ENCODE results near the gene C16orf46. TPM values are rescaled to one million over a fixed set of nuclear protein-coding genes. Genes with fewer than 3 reads are reported as not detected.

C16orf46 gene
- total and polyA plus RNA-seq, 2 of the 4 experiments (the other 2 are of a cell fraction), result 0.27 to 0.72 TPM

GRCh38 chr16:81071805-81072204 lies 5.2 kb downstream of the C16orf46 start:
- Histone ChIP-seq H2BK5ac (ENCODE audit: low read depth, low read length, poor library complexity, severe bottlenecking) (no peak overlapping the region), H3K9me3 (ENCODE audit: control insufficient read depth, insufficient read depth, low read length) (no peaks in the 10 kb centered on the region), H2BK120ac (ENCODE audit: low read depth, low read length) (no peak overlapping the region), H3K4ac (ENCODE audit: low read depth, low read length) (no peak overlapping the region), H2AFZ (replicated peaks; ENCODE audit: low read length, poor library complexity) (peak overlapping the region; percentile 5), H3K23ac (ENCODE audit: low read depth, low read length) (no peak overlapping the region), H4K5ac (ENCODE audit: low read depth, low read length) (no peak overlapping the region), H3K9ac (ENCODE audit: low read depth, low read length) (no peak overlapping the region), H4K8ac (ENCODE audit: low read depth in 2 of 2, low read length in 2 of 2) (no peak overlapping the region), H3K14ac (replicated peaks; ENCODE audit: low read depth, low read length) (no peak overlapping the region), H3K4me2 (ENCODE audit: low read depth, low read length) (no peak overlapping the region), H3K18ac (ENCODE audit: low read depth, low read length) (no peak overlapping the region), H3K9me1 (ENCODE audit: insufficient read depth, low read length) (0 out of 2 replicates have a peak, but pooled peaks cover 3% of the 10 kb centered on the region), H3K79me1 (ENCODE audit: low read depth in 1 of 2, low read length in 2 of 2) (no peaks in the 10 kb centered on the region), H3K56ac (ENCODE audit: extremely low read depth, insufficient read depth, low read length) (no peak overlapping the region), H2AK9ac (replicated peaks; ENCODE audit: low read depth, low read length, poor library complexity) (no peak overlapping the region), H2AK5ac (ENCODE audit: low read depth, low read length) (no peak overlapping the region), H2BK20ac (ENCODE audit: low read depth, low read length) (no peak overlapping the region), H2BK15ac (ENCODE audit: low read depth, low read length) (no peak overlapping the region), H3K27ac (ENCODE audit: insufficient read depth, low read length) (no peak overlapping the region), H3K4me3 (ENCODE audit: insufficient read depth, low read depth, low read length) (no peak overlapping the region), H4K20me1 (ENCODE audit: insufficient read depth, low read length) (no peaks in the 10 kb centered on the region; the same call in 1 of the 2 replicates), H3K36me3 (ENCODE audit: control insufficient read depth, insufficient read depth, low read length) (no peaks in the 10 kb centered on the region), H3K4me1 (ENCODE audit: control insufficient read depth, insufficient read depth, low read length) (no peaks in the 10 kb centered on the region), H4K91ac (ENCODE audit: insufficient read depth, low read depth, low read length) (no peak overlapping the region), H3K27me3 (ENCODE audit: control insufficient read depth, insufficient read depth, low read length) (no peaks in the 10 kb centered on the region)
- peak; percentile 12 for DNase-seq
- POLR2A ChIA-PET (ENCODE audit: unreplicated experiment), result no interaction called here
- BruUV-seq (replicated peaks), result no TSS peak
- WGBS, 2 experiments (ENCODE audit: extremely low coverage in 2 of 2, insufficient read length in 1 of 2), result no CpG with 5 or more reads among the region's 4 CpGs
- in situ Hi-C loops (cut with MboI; ENCODE audit: low sequenced_read_pairs) (no loop called here), intact Hi-C loops (cut with micrococcal nuclease) (no loop called here), dilution Hi-C loops (cut with HindIII; ENCODE audit: low sequenced_read_pairs, unreplicated experiment) (no loop called here)
- ATAC-seq (ENCODE audit: low read depth), result no peak
- CTCF ChIA-PET, result no interaction called here
- TF ChIP-seq CTCF (conservative IDR thresholded peaks at IDR 0.05; ENCODE audit: low read depth, low read length), result no peak
- TF ChIP-seq RCOR1 (IDR thresholded peaks at IDR 0.05; ENCODE audit: insufficient replicate concordance, low read length), result no peak
- TF ChIP-seq MXI1 (IDR thresholded peaks at IDR 0.05; ENCODE audit: borderline replicate concordance, low read depth, low read length), result no peak
- no peak for TF ChIP-seq POLR2A (IDR thresholded peaks at IDR 0.05; ENCODE audit: low read depth, low read length)
- no peak for TF ChIP-seq CHD1 (IDR thresholded peaks at IDR 0.05; ENCODE audit: low read depth, low read length)
- TF ChIP-seq RAD21 (IDR thresholded peaks at IDR 0.05; ENCODE audit: low read length), result no peak
- TF ChIP-seq CEBPB (IDR thresholded peaks at IDR 0.05; ENCODE audit: low read depth, low read length), result no peak
- TF ChIP-seq NFE2L2 (IDR thresholded peaks at IDR 0.05; ENCODE audit: low read depth, low read length), result no peak
- no peak for TF ChIP-seq MAFK (IDR thresholded peaks at IDR 0.05; ENCODE audit: low read depth, low read length)
- TF ChIP-seq BHLHE40 (IDR thresholded peaks at IDR 0.05; ENCODE audit: low read depth, low read length), result no peak
- TF ChIP-seq SMC3 (IDR thresholded peaks at IDR 0.05; ENCODE audit: low read depth, low read length), result no peak
- TF ChIP-seq ELK1 (IDR thresholded peaks at IDR 0.05; ENCODE audit: borderline replicate concordance, low read depth, low read length), result no peak
- no peak for TF ChIP-seq USF2 (IDR thresholded peaks at IDR 0.05; ENCODE audit: low read depth, low read length)
- no peak for TF ChIP-seq RFX5 (IDR thresholded peaks at IDR 0.05; ENCODE audit: low read depth, low read length)
